Measurements from ENCODE around the gene GPR32.

DNA sequence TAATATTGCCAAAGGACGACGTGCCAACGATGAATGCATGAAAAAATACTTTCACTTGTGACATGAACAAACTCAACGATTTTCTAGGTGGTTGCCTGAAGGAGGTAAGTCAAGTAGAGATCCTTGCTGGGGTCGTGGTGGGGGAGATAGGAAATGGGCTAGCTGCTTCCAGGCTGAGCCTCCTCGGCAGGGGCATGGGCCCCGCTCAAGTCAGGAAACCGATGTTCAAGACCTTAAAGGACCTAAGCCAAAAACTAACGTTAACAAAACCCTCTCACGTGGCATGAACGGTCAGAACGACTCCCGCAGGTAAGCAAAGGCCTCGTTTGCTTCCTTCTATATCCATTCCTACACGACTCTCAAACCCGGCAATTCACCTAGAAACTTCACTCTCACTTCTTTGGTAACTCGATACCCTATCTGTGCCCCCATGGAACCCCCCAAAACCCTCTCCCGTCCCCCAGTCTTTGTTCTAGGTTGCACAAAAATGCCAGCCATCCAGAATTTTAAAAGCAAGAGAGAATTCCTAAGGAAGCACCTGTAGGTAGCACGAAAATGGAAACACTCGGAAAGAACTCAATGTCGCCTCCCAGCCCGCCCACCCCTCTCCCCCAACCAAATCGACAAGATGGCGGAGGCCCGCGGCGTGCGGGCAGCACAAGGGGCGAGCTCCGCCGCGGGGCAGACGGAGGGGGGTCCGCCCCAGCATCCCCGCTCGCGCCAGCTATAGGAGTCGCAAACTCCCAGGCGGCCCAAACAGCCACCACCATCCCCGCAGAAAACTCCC is 33.6 kb downstream of the GPR32 start:
- no peak for TF ChIP-seq CTCF (IDR thresholded peaks at IDR 0.05)
- no peak for TF ChIP-seq POLR2A (IDR thresholded peaks at IDR 0.05)

Data from testis (tissue), 2 donors.